ENCODE data around the gene PHTF2. TPM values are rescaled to one million over a fixed set of nuclear protein-coding genes. Genes with fewer than 3 reads are reported as not detected.

Gene PHTF2
- total RNA-seq, 1 experiment from 2014 or later, result 17.3 TPM

- Histone ChIP-seq H3K4me3 (ENCODE audit: insufficient read depth, low read depth, low read length) (no peak overlapping the region), H3K27me3 (ENCODE audit: control insufficient read depth, insufficient read depth, low read length) (no peaks in the 10 kb centered on the region), H3K36me3 (replicated peaks; ENCODE audit: control insufficient read depth, insufficient read depth, low read length) (no peaks in the 10 kb centered on the region)
- no peak for DNase-seq
These were observed 4.2 kb downstream of the PHTF2 start for GRCh38 chr7:77802557-77803405.

GRCh38 chr7:77806425-77806824, 7.9 kb downstream of the PHTF2 start:
- no peak for DNase-seq
- no peaks in the 10 kb centered on the region for H3K36me3 ChIP-seq (replicated peaks; ENCODE audit: control insufficient read depth, insufficient read depth, low read length)

GRCh38 chr7:77808517-77808916, 9.9 kb downstream of the PHTF2 start:
- no peaks in the 10 kb centered on the region for H3K27me3 ChIP-seq (ENCODE audit: control insufficient read depth, insufficient read depth, low read length)
- H3K36me3 ChIP-seq (replicated peaks; ENCODE audit: control insufficient read depth, insufficient read depth, low read length), result no peaks in the 10 kb centered on the region
- H3K4me3 ChIP-seq (ENCODE audit: insufficient read depth, low read depth, low read length), result no peak overlapping the region
- no peak for DNase-seq

More at GRCh38 chr7:77806425-77806824, 7.9 kb downstream of the PHTF2 start:
- no peaks in the 10 kb centered on the region for H3K27me3 ChIP-seq (ENCODE audit: control insufficient read depth, insufficient read depth, low read length)
- no peak overlapping the region for H3K4me3 ChIP-seq (ENCODE audit: insufficient read depth, low read depth, low read length)

GRCh38 chr7:77811516-77812289, 13.1 kb downstream of the PHTF2 start:
- H3K4me3 ChIP-seq (ENCODE audit: insufficient read depth, low read depth, low read length), result no peak overlapping the region
- no peaks in the 10 kb centered on the region for H3K36me3 ChIP-seq (replicated peaks; ENCODE audit: control insufficient read depth, insufficient read depth, low read length)
- no peaks in the 10 kb centered on the region for H3K27me3 ChIP-seq (ENCODE audit: control insufficient read depth, insufficient read depth, low read length)
- no peak for DNase-seq

- no peaks in the 10 kb centered on the region for H3K36me3 ChIP-seq (replicated peaks; ENCODE audit: control insufficient read depth, insufficient read depth, low read length)
- DNase-seq, result no peak
- no peaks in the 10 kb centered on the region for H3K27me3 ChIP-seq (ENCODE audit: control insufficient read depth, insufficient read depth, low read length)
- no peak overlapping the region for H3K4me3 ChIP-seq (ENCODE audit: insufficient read depth, low read depth, low read length)
These were observed 13.7 kb downstream of the PHTF2 start for GRCh38 chr7:77812290-77812685.

- DNase-seq, result no peak
- no peak overlapping the region for H3K4me3 ChIP-seq (ENCODE audit: insufficient read depth, low read depth, low read length)
- no peaks in the 10 kb centered on the region for H3K36me3 ChIP-seq (replicated peaks; ENCODE audit: control insufficient read depth, insufficient read depth, low read length)
- H3K27me3 ChIP-seq (ENCODE audit: control insufficient read depth, insufficient read depth, low read length), result no peaks in the 10 kb centered on the region
These were observed 14.6 kb downstream of the PHTF2 start for GRCh38 chr7:77813180-77813579.

- no peak for DNase-seq
- Histone ChIP-seq H3K36me3 (replicated peaks; ENCODE audit: control insufficient read depth, insufficient read depth, low read length) (no peaks in the 10 kb centered on the region), H3K27me3 (ENCODE audit: control insufficient read depth, insufficient read depth, low read length) (no peaks in the 10 kb centered on the region), H3K4me3 (ENCODE audit: insufficient read depth, low read depth, low read length) (no peak overlapping the region)
These were observed 20.4 kb downstream of the PHTF2 start for GRCh38 chr7:77819021-77819420.

- no peaks in the 10 kb centered on the region for H3K27me3 ChIP-seq (ENCODE audit: control insufficient read depth, insufficient read depth, low read length)
- H3K4me3 ChIP-seq (ENCODE audit: insufficient read depth, low read depth, low read length), result no peak overlapping the region
- no peaks in the 10 kb centered on the region for H3K36me3 ChIP-seq (replicated peaks; ENCODE audit: control insufficient read depth, insufficient read depth, low read length)
- DNase-seq, result no peak
These were observed 22.4 kb downstream of the PHTF2 start for GRCh38 chr7:77820967-77821366.

- no peaks in the 10 kb centered on the region for H3K36me3 ChIP-seq (replicated peaks; ENCODE audit: control insufficient read depth, insufficient read depth, low read length)
- H3K27me3 ChIP-seq (ENCODE audit: control insufficient read depth, insufficient read depth, low read length), result no peaks in the 10 kb centered on the region
- H3K4me3 ChIP-seq (ENCODE audit: insufficient read depth, low read depth, low read length), result no peak overlapping the region
- DNase-seq, result no peak
These were observed 23.7 kb downstream of the PHTF2 start for GRCh38 chr7:77822269-77822668.

GRCh38 chr7:77823787-77824186, 25.2 kb downstream of the PHTF2 start:
- Histone ChIP-seq H3K4me3 (ENCODE audit: insufficient read depth, low read depth, low read length) (no peak overlapping the region), H3K36me3 (replicated peaks; ENCODE audit: control insufficient read depth, insufficient read depth, low read length) (no peaks in the 10 kb centered on the region), H3K27me3 (ENCODE audit: control insufficient read depth, insufficient read depth, low read length) (no peaks in the 10 kb centered on the region)
- no peak for DNase-seq

GRCh38 chr7:77824636-77825035, 26.1 kb downstream of the PHTF2 start:
- H3K36me3 ChIP-seq (replicated peaks; ENCODE audit: control insufficient read depth, insufficient read depth, low read length), result no peaks in the 10 kb centered on the region
- no peaks in the 10 kb centered on the region for H3K27me3 ChIP-seq (ENCODE audit: control insufficient read depth, insufficient read depth, low read length)
- no peak overlapping the region for H3K4me3 ChIP-seq (ENCODE audit: insufficient read depth, low read depth, low read length)
- DNase-seq, result no peak

- Histone ChIP-seq H3K4me3 (ENCODE audit: insufficient read depth, low read depth, low read length) (no peak overlapping the region), H3K27me3 (ENCODE audit: control insufficient read depth, insufficient read depth, low read length) (no peaks in the 10 kb centered on the region), H3K36me3 (replicated peaks; ENCODE audit: control insufficient read depth, insufficient read depth, low read length) (no peaks in the 10 kb centered on the region)
- no peak for DNase-seq
These were observed 26.6 kb downstream of the PHTF2 start for GRCh38 chr7:77825131-77825530.

GRCh38 chr7:77826300-77826699, 27.7 kb downstream of the PHTF2 start:
- Histone ChIP-seq H3K36me3 (replicated peaks; ENCODE audit: control insufficient read depth, insufficient read depth, low read length) (no peaks in the 10 kb centered on the region), H3K27me3 (ENCODE audit: control insufficient read depth, insufficient read depth, low read length) (no peaks in the 10 kb centered on the region), H3K4me3 (ENCODE audit: insufficient read depth, low read depth, low read length) (no peak overlapping the region)
- no peak for DNase-seq

GRCh38 chr7:77827999-77828398, 29.4 kb downstream of the PHTF2 start:
- Histone ChIP-seq H3K27me3 (ENCODE audit: control insufficient read depth, insufficient read depth, low read length) (no peaks in the 10 kb centered on the region), H3K4me3 (ENCODE audit: insufficient read depth, low read depth, low read length) (no peak overlapping the region), H3K36me3 (replicated peaks; ENCODE audit: control insufficient read depth, insufficient read depth, low read length) (no peaks in the 10 kb centered on the region)
- DNase-seq, result no peak
